K562 (cell line): ENCODE measurements around the gene CLIC1. TPM values are rescaled to one million over a fixed set of nuclear protein-coding genes. Genes with fewer than 3 reads are reported as not detected.
A peak's percentile ranks its signal among the peaks of the same experiment; 100 is the strongest.

Source experiments
- KDM2B ChIP-seq: fragments of 250-450 bp; sonication (Bioruptor Pico); IDR thresholded peaks from 2 replicates; pipeline ENCODE4 v1.8.0; 2021; ENCODE audit warnings: mild to moderate bottlenecking, moderate library complexity
- NFXL1 ChIP-seq: fragments of 450-650 bp; formaldehyde crosslinking; IDR thresholded peaks from 2 replicates; pipeline ENCODE4 v1.4.0; 2021; ENCODE audit warnings: mild to moderate bottlenecking
- NR1H2 ChIP-seq: sonication (generic); formaldehyde crosslinking; IDR thresholded peaks from 2 replicates; pipeline ENCODE4 v1.4.0; 2020; ENCODE audit warnings: mild to moderate bottlenecking, missing genetic modification reagents
- PHB ChIP-seq: fragments of 250-450 bp; sonication (Bioruptor Pico); IDR thresholded peaks from 2 replicates; pipeline ENCODE4 v1.5.0; 2021
- SMARCA4 ChIP-seq: fragments of 450-650 bp; IDR thresholded peaks from 2 replicates; pipeline ENCODE4 v1.6.1; 2016
- ZBED1 ChIP-seq: IDR thresholded peaks from 2 replicates; pipeline ENCODE4 v1.6.1; 2014
- ZNF408 ChIP-seq: fragments of 250-450 bp; sonication (Bioruptor Pico); IDR thresholded peaks from 2 replicates; pipeline ENCODE4 v1.4.0; 2020; ENCODE audit warnings: low read depth, mild to moderate bottlenecking, moderate library complexity
- ZNF668 ChIP-seq: fragments of 250-450 bp; sonication (Bioruptor Pico); IDR thresholded peaks from 2 replicates; pipeline ENCODE4 v1.8.0; 2022; ENCODE audit warnings: mild to moderate bottlenecking, inconsistent platforms
- ZNF699 ChIP-seq: fragments of 250-450 bp; sonication (Bioruptor Pico); IDR thresholded peaks from 2 replicates; pipeline ENCODE4 v1.8.0; 2021; ENCODE audit warnings: mild to moderate bottlenecking, moderate library complexity; ENCODE audit not compliant: insufficient replicate concordance
- polyA plus RNA-seq, 8 experiments: library from polyadenylated mRNA; depleted of rRNA in 4 of 8; stranded (reverse) in 5 of 8; unstranded in 3 of 8; fragments of >200 nt; fragmentation: Nextera tagmentation in 2 of 8; fragmentation: Illumina TruSeq in 1 of 8; extraction: Ambion mirVana in 2 of 8; extraction: Trizol in 1 of 8; gene quantifications; 2 replicates each; pipeline versions ENCODE4 v1.2.1 to v1.2.3, GENCODE V29; 2011 to 2014; ENCODE audit warnings: inconsistent platforms in 1 of 8, missing spikeins in 1 of 8
- total RNA-seq, 7 experiments: library from RNA; depleted of rRNA in 6 of 7; stranded (reverse); fragments of >200 nt in 6 of 7; fragmentation: Illumina TruSeq in 2 of 7; extraction: Trizol in 2 of 7; gene quantifications; 2 replicates each; pipeline versions ENCODE4 v1.2.1 to v1.2.3, GENCODE V29; 2011 to 2021; ENCODE audit warnings: low replicate concordance in 1 of 7
- TF ChIP-seq, protein P1 (sequence below): fragments of 450-650 bp; IDR thresholded peaks from 2 replicates; pipeline ENCODE4 v1.6.1; 2016; ENCODE audit warnings: mild to moderate bottlenecking, moderate library complexity
- TF ChIP-seq, protein P2 (sequence below): fragments of 450-650 bp; formaldehyde crosslinking; IDR thresholded peaks from 2 replicates; pipeline ENCODE4 v1.4.0; 2022; ENCODE audit warnings: mild to moderate bottlenecking, moderate library complexity
- TF ChIP-seq, protein P3 (sequence below): fragments of 450-650 bp; conservative IDR thresholded peaks from 2 replicates; pipeline ENCODE4 v1.6.1; 2016; ENCODE audit warnings: missing genetic modification characterization, low read depth, mild to moderate bottlenecking, missing compliant biosample characterization, moderate library complexity
- TF ChIP-seq, protein P4 (sequence below): sonication (generic); IDR thresholded peaks from 2 replicates; pipeline ENCODE4 v1.6.1; 2016

Gene CLIC1
- total and polyA plus RNA-seq, 9 of the 15 experiments (the other 6 are each of a cell fraction or from before 2014, with no cell fraction given): 1,267 to 2,419 (median 1,808) TPM

DNA sequence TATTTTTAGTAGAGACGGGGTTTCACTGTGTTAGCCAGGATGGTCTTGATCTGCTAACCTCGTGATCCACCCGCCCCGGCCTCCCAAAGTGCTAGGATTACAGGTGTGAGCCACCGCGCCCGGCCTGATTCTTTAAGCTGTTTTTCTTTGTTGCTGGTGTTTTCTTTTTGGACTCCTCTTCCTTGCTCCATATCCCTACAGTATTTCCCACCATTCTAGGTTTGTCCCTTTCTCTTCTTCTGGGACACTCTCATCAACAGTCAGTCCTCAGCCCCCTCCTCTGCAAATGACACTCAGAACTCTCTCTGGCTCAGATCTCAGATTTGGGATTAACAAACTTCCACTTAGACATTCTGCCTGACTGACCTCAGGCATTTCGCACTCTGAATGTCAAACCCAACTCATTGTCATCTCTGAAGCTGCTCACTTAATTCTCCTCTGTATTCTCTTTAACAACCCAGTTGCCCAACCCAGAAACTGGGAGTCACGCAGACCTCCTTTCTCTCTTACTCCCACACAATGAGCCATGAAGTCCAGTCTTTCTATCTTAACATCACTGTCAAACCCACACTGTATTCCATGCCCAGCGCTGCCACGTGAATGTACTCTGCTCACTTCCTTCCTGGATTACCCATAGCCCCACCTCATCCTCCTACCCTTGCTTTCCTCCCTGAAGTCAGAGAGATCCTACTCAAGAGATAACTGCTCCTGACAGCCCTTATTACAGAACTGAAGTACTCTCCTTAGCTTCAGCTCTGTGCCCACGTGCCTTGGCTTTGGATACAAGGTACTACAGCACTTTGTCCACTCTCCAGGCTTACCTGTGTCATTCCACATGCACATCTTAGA, 10.6 kb downstream of the CLIC1 start (continued):
- TF ChIP-seq, protein P1, sequence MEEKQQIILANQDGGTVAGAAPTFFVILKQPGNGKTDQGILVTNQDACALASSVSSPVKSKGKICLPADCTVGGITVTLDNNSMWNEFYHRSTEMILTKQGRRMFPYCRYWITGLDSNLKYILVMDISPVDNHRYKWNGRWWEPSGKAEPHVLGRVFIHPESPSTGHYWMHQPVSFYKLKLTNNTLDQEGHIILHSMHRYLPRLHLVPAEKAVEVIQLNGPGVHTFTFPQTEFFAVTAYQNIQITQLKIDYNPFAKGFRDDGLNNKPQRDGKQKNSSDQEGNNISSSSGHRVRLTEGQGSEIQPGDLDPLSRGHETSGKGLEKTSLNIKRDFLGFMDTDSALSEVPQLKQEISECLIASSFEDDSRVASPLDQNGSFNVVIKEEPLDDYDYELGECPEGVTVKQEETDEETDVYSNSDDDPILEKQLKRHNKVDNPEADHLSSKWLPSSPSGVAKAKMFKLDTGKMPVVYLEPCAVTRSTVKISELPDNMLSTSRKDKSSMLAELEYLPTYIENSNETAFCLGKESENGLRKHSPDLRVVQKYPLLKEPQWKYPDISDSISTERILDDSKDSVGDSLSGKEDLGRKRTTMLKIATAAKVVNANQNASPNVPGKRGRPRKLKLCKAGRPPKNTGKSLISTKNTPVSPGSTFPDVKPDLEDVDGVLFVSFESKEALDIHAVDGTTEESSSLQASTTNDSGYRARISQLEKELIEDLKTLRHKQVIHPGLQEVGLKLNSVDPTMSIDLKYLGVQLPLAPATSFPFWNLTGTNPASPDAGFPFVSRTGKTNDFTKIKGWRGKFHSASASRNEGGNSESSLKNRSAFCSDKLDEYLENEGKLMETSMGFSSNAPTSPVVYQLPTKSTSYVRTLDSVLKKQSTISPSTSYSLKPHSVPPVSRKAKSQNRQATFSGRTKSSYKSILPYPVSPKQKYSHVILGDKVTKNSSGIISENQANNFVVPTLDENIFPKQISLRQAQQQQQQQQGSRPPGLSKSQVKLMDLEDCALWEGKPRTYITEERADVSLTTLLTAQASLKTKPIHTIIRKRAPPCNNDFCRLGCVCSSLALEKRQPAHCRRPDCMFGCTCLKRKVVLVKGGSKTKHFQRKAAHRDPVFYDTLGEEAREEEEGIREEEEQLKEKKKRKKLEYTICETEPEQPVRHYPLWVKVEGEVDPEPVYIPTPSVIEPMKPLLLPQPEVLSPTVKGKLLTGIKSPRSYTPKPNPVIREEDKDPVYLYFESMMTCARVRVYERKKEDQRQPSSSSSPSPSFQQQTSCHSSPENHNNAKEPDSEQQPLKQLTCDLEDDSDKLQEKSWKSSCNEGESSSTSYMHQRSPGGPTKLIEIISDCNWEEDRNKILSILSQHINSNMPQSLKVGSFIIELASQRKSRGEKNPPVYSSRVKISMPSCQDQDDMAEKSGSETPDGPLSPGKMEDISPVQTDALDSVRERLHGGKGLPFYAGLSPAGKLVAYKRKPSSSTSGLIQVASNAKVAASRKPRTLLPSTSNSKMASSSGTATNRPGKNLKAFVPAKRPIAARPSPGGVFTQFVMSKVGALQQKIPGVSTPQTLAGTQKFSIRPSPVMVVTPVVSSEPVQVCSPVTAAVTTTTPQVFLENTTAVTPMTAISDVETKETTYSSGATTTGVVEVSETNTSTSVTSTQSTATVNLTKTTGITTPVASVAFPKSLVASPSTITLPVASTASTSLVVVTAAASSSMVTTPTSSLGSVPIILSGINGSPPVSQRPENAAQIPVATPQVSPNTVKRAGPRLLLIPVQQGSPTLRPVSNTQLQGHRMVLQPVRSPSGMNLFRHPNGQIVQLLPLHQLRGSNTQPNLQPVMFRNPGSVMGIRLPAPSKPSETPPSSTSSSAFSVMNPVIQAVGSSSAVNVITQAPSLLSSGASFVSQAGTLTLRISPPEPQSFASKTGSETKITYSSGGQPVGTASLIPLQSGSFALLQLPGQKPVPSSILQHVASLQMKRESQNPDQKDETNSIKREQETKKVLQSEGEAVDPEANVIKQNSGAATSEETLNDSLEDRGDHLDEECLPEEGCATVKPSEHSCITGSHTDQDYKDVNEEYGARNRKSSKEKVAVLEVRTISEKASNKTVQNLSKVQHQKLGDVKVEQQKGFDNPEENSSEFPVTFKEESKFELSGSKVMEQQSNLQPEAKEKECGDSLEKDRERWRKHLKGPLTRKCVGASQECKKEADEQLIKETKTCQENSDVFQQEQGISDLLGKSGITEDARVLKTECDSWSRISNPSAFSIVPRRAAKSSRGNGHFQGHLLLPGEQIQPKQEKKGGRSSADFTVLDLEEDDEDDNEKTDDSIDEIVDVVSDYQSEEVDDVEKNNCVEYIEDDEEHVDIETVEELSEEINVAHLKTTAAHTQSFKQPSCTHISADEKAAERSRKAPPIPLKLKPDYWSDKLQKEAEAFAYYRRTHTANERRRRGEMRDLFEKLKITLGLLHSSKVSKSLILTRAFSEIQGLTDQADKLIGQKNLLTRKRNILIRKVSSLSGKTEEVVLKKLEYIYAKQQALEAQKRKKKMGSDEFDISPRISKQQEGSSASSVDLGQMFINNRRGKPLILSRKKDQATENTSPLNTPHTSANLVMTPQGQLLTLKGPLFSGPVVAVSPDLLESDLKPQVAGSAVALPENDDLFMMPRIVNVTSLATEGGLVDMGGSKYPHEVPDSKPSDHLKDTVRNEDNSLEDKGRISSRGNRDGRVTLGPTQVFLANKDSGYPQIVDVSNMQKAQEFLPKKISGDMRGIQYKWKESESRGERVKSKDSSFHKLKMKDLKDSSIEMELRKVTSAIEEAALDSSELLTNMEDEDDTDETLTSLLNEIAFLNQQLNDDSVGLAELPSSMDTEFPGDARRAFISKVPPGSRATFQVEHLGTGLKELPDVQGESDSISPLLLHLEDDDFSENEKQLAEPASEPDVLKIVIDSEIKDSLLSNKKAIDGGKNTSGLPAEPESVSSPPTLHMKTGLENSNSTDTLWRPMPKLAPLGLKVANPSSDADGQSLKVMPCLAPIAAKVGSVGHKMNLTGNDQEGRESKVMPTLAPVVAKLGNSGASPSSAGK: no peak
- TF ChIP-seq, protein P2, sequence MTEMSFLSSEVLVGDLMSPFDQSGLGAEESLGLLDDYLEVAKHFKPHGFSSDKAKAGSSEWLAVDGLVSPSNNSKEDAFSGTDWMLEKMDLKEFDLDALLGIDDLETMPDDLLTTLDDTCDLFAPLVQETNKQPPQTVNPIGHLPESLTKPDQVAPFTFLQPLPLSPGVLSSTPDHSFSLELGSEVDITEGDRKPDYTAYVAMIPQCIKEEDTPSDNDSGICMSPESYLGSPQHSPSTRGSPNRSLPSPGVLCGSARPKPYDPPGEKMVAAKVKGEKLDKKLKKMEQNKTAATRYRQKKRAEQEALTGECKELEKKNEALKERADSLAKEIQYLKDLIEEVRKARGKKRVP: peak; percentile 62
- TF ChIP-seq ZNF668 (CRISPR knock-in tag) (no peak; the same call in 1 of the 2 replicates), NR1H2 (CRISPR knock-in tag) (no peak), SMARCA4 (peak; percentile 78), ZNF699 (CRISPR knock-in tag) (no peak), KDM2B (no peak), NFXL1 (CRISPR knock-in tag) (no peak), PHB (no peak; the same call in 1 of the 2 replicates), ZNF408 (CRISPR knock-in tag) (no peak), ZBED1 (no peak)
- TF ChIP-seq, protein P3, sequence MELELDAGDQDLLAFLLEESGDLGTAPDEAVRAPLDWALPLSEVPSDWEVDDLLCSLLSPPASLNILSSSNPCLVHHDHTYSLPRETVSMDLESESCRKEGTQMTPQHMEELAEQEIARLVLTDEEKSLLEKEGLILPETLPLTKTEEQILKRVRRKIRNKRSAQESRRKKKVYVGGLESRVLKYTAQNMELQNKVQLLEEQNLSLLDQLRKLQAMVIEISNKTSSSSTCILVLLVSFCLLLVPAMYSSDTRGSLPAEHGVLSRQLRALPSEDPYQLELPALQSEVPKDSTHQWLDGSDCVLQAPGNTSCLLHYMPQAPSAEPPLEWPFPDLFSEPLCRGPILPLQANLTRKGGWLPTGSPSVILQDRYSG (tag): peak; percentile 70; the same call in 1 of the 2 replicates
- TF ChIP-seq, protein P4, sequence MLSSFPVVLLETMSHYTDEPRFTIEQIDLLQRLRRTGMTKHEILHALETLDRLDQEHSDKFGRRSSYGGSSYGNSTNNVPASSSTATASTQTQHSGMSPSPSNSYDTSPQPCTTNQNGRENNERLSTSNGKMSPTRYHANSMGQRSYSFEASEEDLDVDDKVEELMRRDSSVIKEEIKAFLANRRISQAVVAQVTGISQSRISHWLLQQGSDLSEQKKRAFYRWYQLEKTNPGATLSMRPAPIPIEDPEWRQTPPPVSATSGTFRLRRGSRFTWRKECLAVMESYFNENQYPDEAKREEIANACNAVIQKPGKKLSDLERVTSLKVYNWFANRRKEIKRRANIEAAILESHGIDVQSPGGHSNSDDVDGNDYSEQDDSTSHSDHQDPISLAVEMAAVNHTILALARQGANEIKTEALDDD: peak; percentile 44; the same call in 1 of the 2 replicates
